BLaER1 treated with 17β-estradiol and CSF1 and Interleukin-3, amounts not matched to agents 10 nM and 100 nM (cell line): Measurements from ENCODE around the gene XRCC5.

Experiments used
- H3K27ac ChIP-seq, 11 experiments: shearing (Covaris generic); formaldehyde crosslinking; 2 replicates each; pipeline ENCODE4 v1.8.1; 2022
- H3K27me3 ChIP-seq, 11 experiments: shearing (Covaris generic); formaldehyde crosslinking; 2 replicates each; pipeline ENCODE4 v1.8.1; 2022
- H3K36me3 ChIP-seq, 11 experiments: shearing (Covaris generic); formaldehyde crosslinking; 2 replicates each; pipeline ENCODE4 v1.8.1; 2022
- H3K4me1 ChIP-seq, 10 experiments: shearing (Covaris generic); formaldehyde crosslinking; 2 replicates each; pipeline ENCODE4 v1.8.1; 2022
- H3K4me2 ChIP-seq, 11 experiments: shearing (Covaris generic); formaldehyde crosslinking; 2 replicates each; pipeline ENCODE4 v1.8.1; 2022
- H3K4me3 ChIP-seq, 10 experiments: shearing (Covaris generic); formaldehyde crosslinking; 2 replicates each; pipeline ENCODE4 v1.8.1; 2022
- H3K9ac ChIP-seq, 11 experiments: shearing (Covaris generic); formaldehyde crosslinking; 2 replicates each; pipeline ENCODE4 v1.8.1; 2022
- H3K9me3 ChIP-seq, 11 experiments: shearing (Covaris generic); formaldehyde crosslinking; replicated peaks in 1 of 11; 2 replicates each; pipeline ENCODE4 v1.8.1; 2022
- H4K20me1 ChIP-seq, 11 experiments: shearing (Covaris generic); formaldehyde crosslinking; 2 replicates each; pipeline ENCODE4 v1.8.1; 2022
- Cebpa-rat ChIP-seq, 11 experiments: shearing (Covaris generic); IDR thresholded peaks; 2 replicates each; pipeline ENCODE4 v1.8.1; 2022

Gene XRCC5

GRCh38 chr2:216110620-216111019 is 1.5 kb downstream of the XRCC5 start:
- no peak for TF ChIP-seq Cebpa-rat (IDR thresholded peaks at IDR 0.05)
- peaks cover 47 to 56% (median 53%) of the 10 kb centered on the region in 10 experiments for H3K4me1 ChIP-seq
- H3K4me3 ChIP-seq: peak overlapping the region; percentile 72 to 93 (median 85)
- peaks cover 41 to 49% (median 46%) of the 10 kb centered on the region in 11 experiments for H3K36me3 ChIP-seq
- no peaks in the 10 kb centered on the region for H3K9me3 ChIP-seq
- peak overlapping the region; percentile 92 to 100 (median 98) for H3K9ac ChIP-seq
- peak overlapping the region; percentile 87 to 99 (median 99); a peak in 21 of 22 replicates for H3K27ac ChIP-seq
- H3K4me2 ChIP-seq: peak overlapping the region; percentile 70 to 99 (median 84)
- H3K27me3 ChIP-seq: no peaks in the 10 kb centered on the region
- peaks cover 13 to 45% (median 39%) of the 10 kb centered on the region in 11 experiments; a peak in 19 of 22 replicates for H4K20me1 ChIP-seq

- Histone ChIP-seq H3K36me3 (peaks cover 44 to 54% (median 49%) of the 10 kb centered on the region in 11 experiments), H3K4me1 (peaks cover 49 to 60% (median 58%) of the 10 kb centered on the region in 10 experiments), H3K4me2 (peak overlapping the region; percentile 70 to 99 (median 84)), H3K27me3 (no peaks in the 10 kb centered on the region), H4K20me1 (peaks cover 13 to 45% (median 39%) of the 10 kb centered on the region in 11 experiments; a peak in 19 of 22 replicates), H3K9ac (peak overlapping the region; percentile 92 to 100 (median 98); a peak in 21 of 22 replicates), H3K9me3 (no peaks in the 10 kb centered on the region), H3K27ac (peak overlapping the region in 10 of 11 experiments; percentile 20 to 99 (median 98); a peak in 17 of 22 replicates), H3K4me3 (peak overlapping the region in 9 of 10 experiments; percentile 72 to 93 (median 86); a peak in 16 of 20 replicates)
- no peak for TF ChIP-seq Cebpa-rat (IDR thresholded peaks at IDR 0.05)
These were observed 2.0 kb downstream of the XRCC5 start for GRCh38 chr2:216111122-216111521.

- peak overlapping the region in 10 of 11 experiments; percentile 23 to 99 (median 55); a peak in 17 of 22 replicates for H3K27ac ChIP-seq
- peak overlapping the region in 5 of 10 experiments; percentile 8 to 91 (median 22); a peak in 3 of 20 replicates for H3K4me3 ChIP-seq
- no peaks in the 10 kb centered on the region for H3K9me3 ChIP-seq
- H4K20me1 ChIP-seq: peaks cover 13 to 60% (median 39%) of the 10 kb centered on the region in 11 experiments; a peak in 19 of 22 replicates
- H3K27me3 ChIP-seq: no peaks in the 10 kb centered on the region
- TF ChIP-seq Cebpa-rat (IDR thresholded peaks at IDR 0.05): no peak
- H3K4me2 ChIP-seq: peak overlapping the region; percentile 70 to 99 (median 84)
- peaks cover 62 to 73% (median 67%) of the 10 kb centered on the region in 11 experiments for H3K36me3 ChIP-seq
- H3K9ac ChIP-seq: peak overlapping the region in 9 of 11 experiments; percentile 13 to 100 (median 44); a peak in 14 of 22 replicates
- H3K4me1 ChIP-seq: peaks cover 65 to 78% (median 73%) of the 10 kb centered on the region in 10 experiments
These were observed 3.8 kb downstream of the XRCC5 start for GRCh38 chr2:216112926-216113325.

GRCh38 chr2:216113572-216113971 is 4.4 kb downstream of the XRCC5 start:
- Histone ChIP-seq H3K4me1 (peaks cover 60 to 79% (median 70%) of the 10 kb centered on the region in 10 experiments), H3K36me3 (peaks cover 69 to 79% (median 74%) of the 10 kb centered on the region in 11 experiments), H4K20me1 (peaks cover 13 to 67% (median 43%) of the 10 kb centered on the region in 11 experiments; a peak in 19 of 22 replicates), H3K4me3 (peak overlapping the region in 2 of 10 experiments; percentile 22 to 86; a peak in 1 of 20 replicates), H3K27ac (peak overlapping the region in 10 of 11 experiments; percentile 23 to 99 (median 55); a peak in 17 of 22 replicates), H3K9me3 (no peaks in the 10 kb centered on the region), H3K4me2 (peak overlapping the region; percentile 70 to 99 (median 84)), H3K27me3 (no peaks in the 10 kb centered on the region), H3K9ac (peak overlapping the region in 10 of 11 experiments; percentile 1 to 100 (median 40); a peak in 11 of 22 replicates)
- TF ChIP-seq Cebpa-rat (IDR thresholded peaks at IDR 0.05): no peak

- Histone ChIP-seq H3K27ac (peak overlapping the region in 10 of 11 experiments; percentile 23 to 99 (median 55); a peak in 16 of 22 replicates), H3K27me3 (no peaks in the 10 kb centered on the region)
These were observed 5.2 kb downstream of the XRCC5 start for GRCh38 chr2:216114382-216114713.

GRCh38 chr2:216114714-216115531 is 5.8 kb downstream of the XRCC5 start:
- peak overlapping the region; percentile 74 to 99 (median 90) for H3K4me2 ChIP-seq
- peak overlapping the region; percentile 83 to 92 (median 87) for H3K9ac ChIP-seq
- no peaks in the 10 kb centered on the region for H3K27me3 ChIP-seq
- H3K4me3 ChIP-seq: peak overlapping the region; percentile 47 to 68 (median 58)
- peaks cover 59 to 89% (median 68%) of the 10 kb centered on the region in 10 experiments for H3K4me1 ChIP-seq
- H4K20me1 ChIP-seq: peaks cover 16 to 80% (median 56%) of the 10 kb centered on the region in 11 experiments; a peak in 20 of 22 replicates
- peaks cover 81 to 92% (median 87%) of the 10 kb centered on the region in 11 experiments for H3K36me3 ChIP-seq
- H3K27ac ChIP-seq: peak overlapping the region; percentile 85 to 99 (median 97)
- TF ChIP-seq Cebpa-rat (IDR thresholded peaks at IDR 0.05): no peak
- H3K9me3 ChIP-seq: no peaks in the 10 kb centered on the region

More at GRCh38 chr2:216114382-216114713, 5.2 kb downstream of the XRCC5 start:
- H3K9ac ChIP-seq: peak overlapping the region in 3 of 11 experiments; percentile 13 to 100 (median 43); a peak in 1 of 22 replicates
- no peak for TF ChIP-seq Cebpa-rat (IDR thresholded peaks at IDR 0.05)
- peaks cover 59 to 83% (median 68%) of the 10 kb centered on the region in 10 experiments for H3K4me1 ChIP-seq
- peak overlapping the region; percentile 26 to 99 (median 84); a peak in 20 of 22 replicates for H3K4me2 ChIP-seq
- H3K4me3 ChIP-seq: no peak overlapping the region
- H3K9me3 ChIP-seq: no peaks in the 10 kb centered on the region
- peaks cover 15 to 74% (median 51%) of the 10 kb centered on the region in 11 experiments; a peak in 19 of 22 replicates for H4K20me1 ChIP-seq
- H3K36me3 ChIP-seq: peaks cover 75 to 87% (median 82%) of the 10 kb centered on the region in 11 experiments

GRCh38 chr2:216116418-216116817 is 7.3 kb downstream of the XRCC5 start:
- H3K27ac ChIP-seq: peak overlapping the region in 2 of 11 experiments; percentile 0 to 2; a peak in 3 of 22 replicates
- peaks cover 85 to 95% (median 92%) of the 10 kb centered on the region in 11 experiments for H3K36me3 ChIP-seq
- H3K4me3 ChIP-seq: no peak overlapping the region
- no peaks in the 10 kb centered on the region for H3K9me3 ChIP-seq
- no peak for TF ChIP-seq Cebpa-rat (IDR thresholded peaks at IDR 0.05)
- H3K4me2 ChIP-seq: peak overlapping the region in 10 of 11 experiments; percentile 3 to 95 (median 50); a peak in 14 of 22 replicates
- peaks cover 49 to 85% (median 58%) of the 10 kb centered on the region in 10 experiments for H3K4me1 ChIP-seq
- H4K20me1 ChIP-seq: peaks cover 7 to 82% (median 64%) of the 10 kb centered on the region in 11 experiments; a peak in 20 of 22 replicates
- H3K9ac ChIP-seq: 0 out of 22 replicates have a peak overlapping the region, but pooled peaks of 1 of the 11 experiments have one; percentile 6
- no peaks in the 10 kb centered on the region for H3K27me3 ChIP-seq

- H3K9me3 ChIP-seq: no peaks in the 10 kb centered on the region
- TF ChIP-seq Cebpa-rat (IDR thresholded peaks at IDR 0.05): no peak
- H3K9ac ChIP-seq: no peak overlapping the region; a peak in 1 of 22 replicates
- H3K36me3 ChIP-seq: peaks cover 85 to 95% (median 92%) of the 10 kb centered on the region in 11 experiments
- peaks cover 35 to 71% (median 45%) of the 10 kb centered on the region in 10 experiments for H3K4me1 ChIP-seq
- peaks cover 14 to 78% (median 55%) of the 10 kb centered on the region in 11 experiments; a peak in 17 of 22 replicates for H4K20me1 ChIP-seq
- H3K27me3 ChIP-seq: no peaks in the 10 kb centered on the region
- H3K4me2 ChIP-seq: peak overlapping the region in 2 of 11 experiments; percentile 55 to 64; a peak in 4 of 22 replicates
- no peak overlapping the region; a peak in 1 of 22 replicates for H3K27ac ChIP-seq
- H3K4me3 ChIP-seq: no peak overlapping the region
These were observed 8.6 kb downstream of the XRCC5 start for GRCh38 chr2:216117561-216118340.
